ENCODE measurements around the gene LRMDA.
"Not testable (repeated sequence)": the region's sequence is repeated elsewhere in the genome, so short reads cannot be mapped to it uniquely, and the experiment has no call there.

The LRMDA gene

DNA sequence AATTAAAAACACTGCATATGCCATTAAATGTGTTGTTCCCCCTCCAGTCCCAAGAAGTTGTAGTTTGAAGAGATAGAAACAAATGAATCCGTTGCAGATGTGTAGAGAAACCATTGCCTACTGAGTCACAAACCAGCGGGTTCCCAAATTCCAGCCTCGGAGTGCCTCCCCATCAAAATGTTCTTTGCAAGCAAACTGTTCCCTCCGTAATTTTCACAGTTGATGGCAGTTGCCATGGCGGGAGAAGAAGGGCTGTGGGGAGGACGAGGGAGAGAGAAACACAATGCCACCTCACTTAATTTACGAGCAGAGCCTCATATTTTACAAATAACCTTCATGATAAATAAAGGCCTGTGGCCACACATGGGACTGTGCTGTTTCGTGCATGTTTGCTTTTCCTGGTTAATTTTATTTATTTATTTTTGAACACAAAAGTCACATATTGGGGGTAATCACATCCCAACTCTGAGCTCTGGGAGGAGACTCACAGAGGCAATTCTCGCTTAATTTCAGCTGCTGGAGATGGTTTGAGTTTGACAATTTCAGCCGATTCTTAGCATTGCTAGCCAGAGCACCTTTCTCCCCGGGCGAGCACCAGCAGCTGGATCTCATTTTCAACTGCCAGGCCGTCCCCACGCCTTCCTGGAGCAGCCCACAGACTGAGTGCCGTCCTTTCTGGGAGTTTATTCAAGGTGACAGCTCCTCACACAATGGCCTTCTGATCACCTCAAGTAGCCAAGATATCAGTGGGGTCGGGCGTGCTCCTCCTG is 1122.0 kb downstream of the LRMDA start:
- peak; percentile 42 for DNase-seq

DNA sequence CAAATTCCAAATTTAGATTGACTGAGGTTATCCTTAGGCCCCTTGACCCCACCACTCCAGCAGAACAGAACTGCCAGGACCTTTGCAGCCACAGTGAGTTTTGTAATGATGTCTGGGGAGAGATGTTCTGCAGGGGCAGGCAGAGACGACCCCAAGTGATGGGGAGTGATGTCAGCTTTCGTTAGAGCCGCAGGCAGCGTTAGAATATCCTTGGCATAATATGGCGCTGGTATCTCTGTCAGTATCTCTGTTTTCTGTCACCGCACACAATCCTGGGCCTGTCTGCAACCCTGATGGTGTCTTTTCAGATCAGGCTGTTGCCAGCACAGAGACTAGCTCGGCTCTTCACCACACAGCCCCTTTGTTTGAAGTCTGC is 1122.6 kb downstream of the LRMDA start:
- no peak for DNase-seq

DNA sequence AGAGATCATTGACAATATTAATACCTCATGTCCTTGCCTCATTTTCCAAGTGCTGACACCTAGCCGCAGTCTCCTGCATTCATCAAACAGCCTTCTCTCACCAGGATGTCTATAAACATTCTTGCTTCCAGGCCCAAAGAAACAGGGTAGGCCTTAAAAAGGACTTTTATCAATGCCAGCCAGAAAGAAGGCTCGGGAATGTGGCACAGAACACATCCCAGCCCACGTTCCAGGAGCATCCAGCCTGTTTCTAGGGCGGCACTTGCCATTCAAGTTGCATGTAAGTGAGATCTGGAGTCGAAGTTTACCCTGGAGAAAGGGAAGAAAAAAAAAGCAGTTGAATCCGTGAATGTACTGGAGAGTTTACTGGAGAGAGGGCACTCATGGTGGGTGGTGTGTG is 1123.1 kb downstream of the LRMDA start:
- DNase-seq: no peak

DNA sequence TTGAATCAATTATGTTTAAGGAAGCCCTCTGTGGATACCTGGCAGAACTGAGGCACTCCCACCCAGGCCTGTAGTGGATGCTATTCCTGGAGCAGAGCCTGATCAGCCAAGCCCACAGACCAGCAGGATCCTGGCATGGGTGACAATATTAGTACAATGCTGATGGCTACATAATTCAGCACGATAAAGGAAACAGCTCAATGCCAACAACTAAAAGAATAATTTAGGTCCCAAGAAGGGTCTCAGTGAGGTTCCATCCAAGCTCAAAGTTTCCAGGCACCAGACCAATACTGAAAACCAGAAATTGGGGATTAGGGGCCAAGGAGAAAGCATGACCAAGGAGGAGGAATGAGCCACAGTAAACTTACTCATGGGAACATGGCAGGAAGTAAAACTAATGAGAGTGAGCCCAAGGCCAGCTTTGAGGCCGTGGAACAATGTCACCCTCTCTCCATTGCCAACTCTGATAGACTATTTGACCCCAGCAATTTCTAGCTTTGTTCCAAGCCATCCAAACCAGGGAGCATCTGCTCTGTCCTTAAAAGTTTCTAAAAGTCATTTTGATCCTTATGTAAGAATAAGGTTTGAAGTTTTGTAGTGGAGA is 1123.7 kb downstream of the LRMDA start:
- DNase-seq: no peak

DNA sequence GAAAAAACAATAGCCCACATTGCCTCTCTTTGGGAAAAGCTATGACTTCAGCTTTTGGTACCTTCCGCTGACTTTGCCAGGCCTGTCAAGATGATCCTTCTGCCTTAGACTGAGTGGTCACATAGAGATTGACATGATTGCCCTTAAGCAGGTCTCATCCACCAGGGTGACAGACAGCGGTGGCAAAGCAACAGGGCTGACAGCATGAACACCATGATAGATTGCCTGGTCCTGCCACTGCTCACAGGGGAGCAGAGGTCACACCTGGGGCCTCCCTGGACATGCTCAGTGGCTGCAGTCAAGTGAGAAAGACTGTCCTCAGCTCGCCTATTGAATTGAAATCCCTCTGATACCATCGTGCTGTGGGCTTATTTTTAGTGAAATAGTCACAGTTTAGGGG is 1125.9 kb downstream of the LRMDA start:
- peak; percentile 56 for DNase-seq

DNA sequence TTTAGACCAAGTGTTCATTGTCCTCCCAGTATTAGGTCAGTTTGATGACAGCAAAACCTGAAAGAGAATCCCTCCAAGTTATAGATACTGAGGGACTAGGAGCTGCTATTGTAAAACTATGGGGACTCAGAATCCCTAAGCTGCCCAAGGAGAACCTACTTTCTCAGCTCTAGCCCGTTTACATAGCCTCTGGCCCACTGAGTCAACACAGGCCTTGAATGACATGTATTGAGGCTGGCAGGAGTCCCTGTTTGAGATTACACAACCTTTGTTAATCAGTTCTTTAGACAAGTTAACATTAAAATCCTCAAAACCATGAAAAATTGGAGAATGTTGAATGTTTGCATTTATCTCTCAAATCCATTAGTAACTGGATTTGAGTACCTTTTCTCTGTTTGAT is 1127.2 kb downstream of the LRMDA start:
- DNase-seq: no peak

DNA sequence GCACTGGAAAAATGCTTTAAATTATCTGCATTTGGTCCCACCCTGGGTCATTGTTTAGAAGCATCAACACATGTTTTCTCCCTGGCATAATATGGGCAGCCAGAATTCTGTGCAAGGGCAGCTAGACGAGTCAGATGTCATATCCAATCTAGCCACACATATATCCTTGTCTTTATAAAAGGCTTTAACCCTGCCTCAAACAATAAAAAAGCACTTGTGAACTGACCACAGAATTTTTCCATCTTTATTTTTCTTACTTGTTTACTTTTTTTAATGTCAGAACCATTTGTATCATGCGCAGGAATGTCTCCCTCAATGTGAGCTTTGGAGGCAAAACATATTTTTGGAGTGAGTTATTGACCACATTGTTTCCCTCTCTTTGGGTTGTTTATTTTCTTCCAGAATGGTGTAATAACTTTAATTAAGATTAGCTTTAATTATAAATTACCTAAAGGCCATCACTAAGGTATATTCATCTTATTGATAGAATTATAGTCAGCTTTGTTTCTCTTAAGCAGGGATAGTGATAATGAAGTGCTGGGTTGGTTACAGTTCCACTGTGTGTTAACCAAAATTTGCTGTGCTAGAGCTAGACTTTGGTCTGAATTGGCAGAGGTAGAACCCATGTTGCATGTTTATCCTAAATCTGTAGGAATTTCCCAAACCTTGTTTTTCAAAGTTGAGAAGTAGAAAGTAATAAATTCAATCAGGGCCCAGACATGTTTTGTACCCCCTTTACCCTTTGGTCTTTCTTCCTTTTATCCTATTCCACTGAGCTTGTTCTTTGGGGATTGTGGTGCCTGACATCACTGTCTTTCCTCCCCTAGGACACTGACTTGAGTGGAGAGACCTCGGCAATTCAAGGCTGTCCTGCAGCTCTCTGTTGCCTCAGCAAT is 1127.8 kb downstream of the LRMDA start:
- peak; percentile 20 for DNase-seq

DNA sequence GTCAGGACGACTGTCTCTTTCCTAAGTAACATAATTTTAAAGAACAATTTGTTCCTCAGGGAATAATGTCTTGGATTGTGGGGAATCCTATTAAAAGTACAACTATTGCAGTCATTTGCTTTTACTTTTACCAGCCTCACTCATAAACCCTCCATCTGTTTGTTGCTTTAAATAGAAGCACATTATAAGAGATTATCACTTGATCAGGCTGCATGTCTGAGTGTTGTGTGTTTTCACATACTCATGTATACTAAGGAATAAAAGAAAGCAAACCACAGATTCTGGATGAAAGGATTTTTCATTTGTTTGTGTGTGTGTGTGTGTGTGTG is 1128.4 kb downstream of the LRMDA start:
- no peak for DNase-seq

DNA sequence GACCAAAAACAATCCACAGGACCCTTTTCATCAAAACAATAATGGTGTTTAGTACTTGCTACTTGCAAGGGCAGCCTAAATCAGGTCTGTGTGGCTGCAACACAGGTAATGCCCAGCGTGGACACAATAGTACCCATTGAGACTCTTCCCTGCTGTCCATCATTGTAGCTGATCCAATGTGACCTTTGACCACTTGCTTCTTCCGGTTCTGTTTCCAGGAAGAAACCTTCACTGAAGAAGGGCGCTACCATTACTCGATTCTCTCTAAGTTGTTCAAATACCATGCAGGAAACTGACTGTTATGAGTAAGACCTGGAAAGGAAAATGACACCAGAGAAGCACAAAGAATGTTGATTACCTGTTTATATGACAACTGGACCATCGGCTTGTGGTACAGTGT is 1128.9 kb downstream of the LRMDA start:
- DNase-seq: no peak

DNA sequence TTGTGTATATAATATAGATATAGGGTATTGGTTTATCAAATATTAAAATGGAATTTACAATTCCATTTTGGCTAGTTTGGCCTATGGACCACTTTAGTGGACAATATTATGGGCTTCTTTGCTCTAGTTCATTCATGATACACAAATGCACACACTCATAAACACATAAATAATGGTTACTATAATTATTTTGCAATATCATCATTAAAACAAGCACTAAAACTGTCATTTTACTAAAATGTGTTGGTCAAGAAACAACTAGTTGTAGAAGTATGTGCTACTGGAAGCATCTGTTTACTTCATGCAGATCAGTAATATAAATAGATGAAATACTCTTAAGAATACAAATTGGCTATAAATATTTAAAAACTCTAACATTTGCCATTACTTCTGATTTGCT is 1131.9 kb downstream of the LRMDA start:
- no peak for DNase-seq

DNA sequence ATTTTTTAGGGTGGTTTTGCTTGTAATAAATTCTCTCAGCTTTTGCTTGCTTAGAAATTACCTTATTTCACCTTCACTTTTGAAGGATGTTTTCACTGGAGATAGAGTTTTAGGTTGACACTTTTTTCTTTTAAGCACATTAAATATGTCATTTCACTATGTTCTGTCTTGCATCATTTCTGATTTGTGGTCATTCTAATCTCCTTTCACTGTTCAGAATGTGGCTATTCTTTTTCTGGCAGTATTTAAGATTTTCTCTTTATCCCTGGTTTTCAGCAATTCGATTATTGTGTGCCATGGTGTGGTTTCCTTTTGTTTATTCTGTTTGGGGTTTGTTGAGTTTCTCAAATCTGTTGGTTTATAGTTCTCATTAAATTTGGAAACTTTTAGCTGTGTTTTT is 1140.6 kb downstream of the LRMDA start:
- no peak for DNase-seq

DNA sequence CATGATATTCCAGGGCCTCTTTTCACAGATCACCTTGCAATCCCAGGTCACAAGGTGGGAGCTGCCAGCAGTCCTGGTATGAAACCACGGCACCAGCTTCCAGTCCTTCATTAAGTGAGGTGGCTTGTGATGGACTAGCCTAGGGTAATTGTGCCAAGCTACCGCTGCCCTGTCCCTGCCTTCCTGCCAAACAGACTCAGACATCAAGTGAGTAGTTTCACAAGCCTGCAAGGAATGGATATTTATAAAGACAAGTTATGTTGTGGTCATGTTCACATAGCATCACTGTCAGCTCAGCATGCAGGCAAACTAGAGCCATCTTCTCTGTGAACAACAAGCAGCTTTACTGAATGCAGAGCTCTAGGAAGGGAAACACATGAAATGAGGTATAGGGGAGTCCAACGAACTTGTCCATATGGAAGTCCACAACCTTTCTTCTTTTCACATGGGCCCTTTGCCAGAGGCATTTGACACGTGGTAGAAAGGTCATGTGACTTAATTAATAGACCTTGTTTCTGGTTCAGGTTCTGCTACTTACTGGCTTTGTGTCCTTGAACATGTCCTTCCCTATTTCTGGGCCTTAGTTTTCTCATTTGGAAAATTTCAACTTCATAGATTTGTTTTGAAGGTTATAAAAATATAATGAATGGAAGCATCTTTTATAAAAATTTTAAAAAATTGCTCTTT is 1145.0 kb downstream of the LRMDA start:
- DNase-seq: no peak

DNA sequence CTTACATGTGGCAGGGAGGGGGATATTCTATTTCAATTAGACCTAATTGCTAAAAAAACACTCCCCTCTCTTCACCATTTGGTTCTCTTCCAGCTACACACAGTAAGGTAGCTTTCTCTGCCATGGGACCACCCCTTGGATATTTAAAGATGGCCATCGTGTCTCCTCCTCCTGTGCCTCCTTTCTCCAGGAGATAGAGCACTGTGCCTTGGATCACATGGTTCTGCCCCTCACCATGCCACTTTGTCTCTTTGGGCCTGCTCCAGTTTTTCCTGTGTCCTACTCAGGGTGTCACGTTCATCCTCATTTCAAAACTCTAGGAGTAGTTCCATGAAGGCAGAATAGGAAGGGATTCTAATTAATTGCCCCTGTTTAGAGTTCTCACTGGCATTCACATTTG is 1146.0 kb downstream of the LRMDA start:
- DNase-seq: no peak

DNA sequence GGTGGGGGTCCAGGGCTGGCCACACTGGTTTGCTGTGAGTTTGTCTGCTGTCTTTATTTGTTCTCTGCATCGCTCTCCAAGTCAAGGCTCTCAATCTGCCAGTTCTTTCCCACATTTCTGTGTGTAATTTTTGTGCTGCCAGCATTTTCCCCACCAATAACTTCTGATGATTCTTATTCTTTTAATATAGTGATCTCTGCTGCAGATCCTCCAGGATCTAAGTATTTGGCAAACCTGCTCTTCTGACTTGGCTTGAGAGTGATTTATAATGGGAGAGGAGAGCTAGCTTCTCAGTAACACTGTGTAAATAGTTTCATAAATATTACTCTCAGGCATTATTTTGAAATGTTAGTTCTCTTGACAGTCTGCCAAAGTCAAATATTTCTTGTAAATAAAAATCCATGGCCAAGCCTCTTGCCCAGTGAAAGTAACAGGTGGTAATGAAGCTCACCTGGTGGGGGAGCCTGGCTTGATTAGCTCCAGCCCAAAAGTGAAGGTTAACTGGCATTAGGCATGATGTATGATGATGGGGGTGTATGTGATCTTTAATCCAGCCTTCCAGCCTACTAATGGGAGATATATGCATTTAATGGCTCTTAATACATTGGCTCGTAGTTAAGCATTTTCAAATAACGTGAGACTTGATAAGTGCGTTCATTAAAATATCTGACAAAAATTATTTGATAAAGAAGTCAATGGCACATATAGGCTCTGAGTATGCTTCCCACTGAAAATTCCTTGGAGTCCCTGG is 1150.3 kb downstream of the LRMDA start:
- DNase-seq: no peak

DNA sequence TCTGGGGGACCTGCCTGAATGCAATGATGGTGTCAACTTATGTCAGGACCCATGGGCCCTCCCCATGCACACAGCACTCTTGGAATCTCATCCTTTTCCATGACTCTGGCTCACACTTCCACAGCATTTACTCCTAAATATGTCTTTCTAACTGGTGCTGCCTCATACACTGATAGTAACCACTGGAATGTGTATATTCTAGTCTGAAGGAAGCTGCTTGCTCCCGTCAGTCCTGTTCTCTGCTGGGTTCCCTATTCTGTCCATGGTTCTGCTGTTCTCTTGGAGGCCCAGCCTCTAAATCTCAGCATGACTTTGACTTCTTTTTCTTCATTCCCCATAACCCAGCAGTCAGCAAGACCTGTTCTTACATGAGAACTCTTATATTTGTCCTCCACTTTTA is 1151.1 kb downstream of the LRMDA start:
- no peak for DNase-seq

DNA sequence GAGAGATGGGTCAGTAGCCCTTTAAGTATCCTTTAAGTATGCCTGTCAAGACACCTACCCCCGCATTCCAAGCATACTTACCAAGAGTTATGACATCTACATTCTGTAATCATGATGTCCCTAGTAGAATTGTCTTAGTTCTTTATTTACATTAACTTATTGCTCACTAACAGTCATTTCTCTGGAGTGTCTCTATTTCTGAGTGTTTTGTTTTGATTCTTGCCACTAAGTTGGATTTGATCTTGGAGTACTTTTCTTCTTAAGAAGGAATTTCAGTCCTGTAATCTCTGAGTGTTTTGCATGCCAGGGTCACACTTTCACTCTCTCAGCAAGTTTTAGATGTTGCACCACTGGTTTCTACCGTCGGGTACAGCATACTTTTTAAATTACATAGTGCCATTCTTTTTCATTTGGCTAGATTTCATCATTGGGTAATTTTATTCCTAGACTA is 1152.3 kb downstream of the LRMDA start:
- peak; percentile 43 for DNase-seq

DNA sequence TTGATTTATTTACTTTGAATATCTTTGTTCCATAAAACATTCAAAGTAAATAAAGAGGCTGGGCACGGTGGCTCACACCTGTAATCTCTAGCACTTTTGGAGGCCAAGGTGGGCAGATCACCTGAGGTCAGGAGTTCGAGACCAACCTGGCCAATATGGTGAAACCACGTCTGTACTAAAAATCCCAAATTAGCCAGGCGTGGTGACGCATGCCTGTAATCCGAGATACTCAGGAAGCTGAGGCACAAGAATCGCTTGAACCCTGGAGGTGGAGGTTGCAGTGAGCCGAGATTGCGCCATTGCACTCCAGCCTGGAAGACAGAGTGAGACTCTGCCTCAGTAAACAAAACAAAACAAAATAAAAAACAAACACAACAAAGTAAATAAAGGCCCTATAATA is 1153.0 kb downstream of the LRMDA start:
- not testable (repeated sequence) for DNase-seq

All from eye (tissue), 1 donor.